Gastroesophageal sphincter (tissue), 3 donors: Measurements from ENCODE around the gene HPN.

Experiments
- CTCF ChIP-seq, 4 experiments: fragments of 200-600 bp in 2 of 4; fragments of 450-650 bp in 2 of 4; sonication (generic) in 1 of 4; IDR thresholded peaks; one replicate each; pipeline ENCODE4 v1.5.1; 2017 to 2019; ENCODE audit warnings: antibody characterized with exemption in 4 of 4, mild to moderate bottlenecking in 2 of 4, moderate library complexity in 2 of 4
- EP300 ChIP-seq: sonication (generic); formaldehyde crosslinking; IDR thresholded peaks from one replicate; pipeline ENCODE4 v1.6.1; 2017; ENCODE audit warnings: antibody characterized with exemption, mild to moderate bottlenecking
- POLR2AphosphoS5 ChIP-seq: sonication (generic); formaldehyde crosslinking; IDR thresholded peaks from one replicate; pipeline ENCODE4 v1.6.1; 2017; ENCODE audit warnings: antibody characterized with exemption

GRCh38 chr19:35046461-35046860 is 4.9 kb downstream of the HPN start:
- no peak for TF ChIP-seq CTCF (IDR thresholded peaks at IDR 0.05)
- no peak for TF ChIP-seq EP300
- no peak for TF ChIP-seq POLR2AphosphoS5
